GM12874 (cell line): Measurements from ENCODE around the gene FOS.

Source experiments
- CTCF ChIP-seq: IDR thresholded peaks from 2 replicates; pipeline ENCODE4 v1.5.1; 2011; ENCODE audit warnings: low read depth, mild to moderate bottlenecking, control low read depth, low read length, moderate library complexity; ENCODE audit not compliant: insufficient read depth

Gene FOS

GRCh38 chr14:75294649-75295033 is 16.0 kb downstream of the FOS start:
- TF ChIP-seq CTCF = peak; percentile 3; the same call in 1 of the 2 replicates

- TF ChIP-seq CTCF = no peak
Measured at GRCh38 chr14:75295061-75295461, 16.4 kb downstream of the FOS start.

- peak; percentile 93 for TF ChIP-seq CTCF
Measured at GRCh38 chr14:75295491-75296345, 17.1 kb downstream of the FOS start.

- no peak for TF ChIP-seq CTCF
Measured at GRCh38 chr14:75297411-75298040, 18.9 kb downstream of the FOS start.

GRCh38 chr14:75298187-75298965 is 19.7 kb downstream of the FOS start:
- no peak for TF ChIP-seq CTCF

- no peak for TF ChIP-seq CTCF
Measured at GRCh38 chr14:75299059-75299458, 20.4 kb downstream of the FOS start.

- no peak for TF ChIP-seq CTCF
Measured at GRCh38 chr14:75299576-75299975, 20.9 kb downstream of the FOS start.
